Renal cortex interstitium (tissue), 11 donors: ENCODE measurements around the gene BCOR. TPM values are rescaled to one million over a fixed set of nuclear protein-coding genes. Genes with fewer than 3 reads are reported as not detected.

Source experiments
- DNase-seq, 11 donors: peaks; one replicate each; pipeline ENCODE4 v3.0.0-alpha.2; 2013; ENCODE audit warnings: low read depth in 9 of 11, low spot score in 4 of 11; ENCODE audit errors: extremely low read depth in 1 of 11
- polyA plus RNA-seq, 3 donors: library from polyadenylated mRNA; unstranded; fragments of 120-200 nt; gene quantifications; one replicate each; pipeline ENCODE4 v1.2.1, GENCODE V29; 2013; ENCODE audit not compliant: insufficient read length in 3 of 3

The BCOR gene
- polyA plus RNA-seq, 3 donors, result 53.0 to 58.9 (median 53.6) TPM

- DNase-seq, result no peak
Measured at GRCh38 chrX:40102393-40103381, 4.9 kb upstream of the BCOR start.

DNA sequence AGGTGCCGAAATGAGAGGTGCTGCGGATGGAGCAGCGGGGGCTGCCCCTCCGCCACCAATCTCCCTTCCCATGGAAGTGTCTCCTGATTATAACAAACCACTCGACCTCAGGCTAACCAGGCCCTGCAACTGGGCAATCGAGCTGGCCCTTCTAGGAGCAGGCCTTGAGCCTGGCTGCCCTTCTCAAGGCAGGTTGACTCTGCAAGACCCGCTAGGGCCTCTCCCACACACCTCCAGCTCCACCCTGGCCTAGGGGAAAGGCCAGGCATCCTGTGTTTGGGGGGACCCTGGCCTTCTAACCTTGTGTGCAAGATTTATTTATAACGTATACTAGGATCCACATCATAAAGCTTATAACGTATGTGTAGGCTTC, 3.7 kb upstream of the BCOR start:
- no peak for DNase-seq

DNA sequence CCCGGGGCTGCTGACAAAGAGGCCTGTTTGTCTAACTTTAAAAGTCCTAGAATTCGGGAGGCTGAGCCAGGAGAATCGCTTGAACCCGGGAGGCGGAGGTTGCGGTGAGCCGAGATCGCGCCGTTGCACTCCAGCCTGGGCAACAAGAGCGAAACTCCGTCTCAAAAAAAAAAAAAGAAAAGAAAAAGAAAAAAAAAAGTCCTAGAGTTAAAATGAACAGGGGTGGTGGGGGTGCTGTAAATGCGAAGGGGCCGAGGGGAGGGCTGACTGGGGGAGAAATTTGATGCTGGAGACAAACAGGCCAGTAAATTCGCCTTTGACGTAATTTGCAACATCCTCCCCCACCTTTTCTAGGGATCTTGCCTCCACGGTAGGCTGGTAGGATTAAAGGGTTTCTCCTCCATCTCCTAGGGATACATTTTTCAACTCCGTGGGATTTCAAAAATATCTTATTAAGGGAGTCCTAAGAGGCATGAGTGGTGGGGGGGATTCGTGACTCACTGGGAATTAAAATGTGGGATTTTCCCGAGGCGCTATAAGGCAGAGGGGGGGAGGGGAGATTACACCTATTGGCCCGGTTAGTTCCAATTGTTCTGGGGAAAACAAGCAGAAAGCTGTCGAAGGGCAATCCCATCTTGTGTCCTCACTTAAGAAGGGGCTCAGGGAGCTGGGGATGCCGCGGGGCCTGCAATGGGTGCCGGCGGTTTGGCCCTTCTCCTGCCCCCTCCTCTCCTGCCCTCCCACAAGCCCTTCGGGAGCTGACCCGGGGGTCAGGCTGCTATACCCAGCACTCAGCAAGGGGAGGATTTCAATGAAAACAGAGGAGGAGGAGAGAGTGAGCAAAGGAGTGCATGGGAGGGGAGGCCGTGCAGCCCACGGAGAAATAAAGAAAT, 3.0 kb upstream of the BCOR start:
- DNase-seq, result no peak

- DNase-seq, result no peak
Measured at GRCh38 chrX:40100141-40100536, 2.4 kb upstream of the BCOR start.

GRCh38 chrX:40099055-40099958, 1.5 kb upstream of the BCOR start:
- no peak for DNase-seq

DNA sequence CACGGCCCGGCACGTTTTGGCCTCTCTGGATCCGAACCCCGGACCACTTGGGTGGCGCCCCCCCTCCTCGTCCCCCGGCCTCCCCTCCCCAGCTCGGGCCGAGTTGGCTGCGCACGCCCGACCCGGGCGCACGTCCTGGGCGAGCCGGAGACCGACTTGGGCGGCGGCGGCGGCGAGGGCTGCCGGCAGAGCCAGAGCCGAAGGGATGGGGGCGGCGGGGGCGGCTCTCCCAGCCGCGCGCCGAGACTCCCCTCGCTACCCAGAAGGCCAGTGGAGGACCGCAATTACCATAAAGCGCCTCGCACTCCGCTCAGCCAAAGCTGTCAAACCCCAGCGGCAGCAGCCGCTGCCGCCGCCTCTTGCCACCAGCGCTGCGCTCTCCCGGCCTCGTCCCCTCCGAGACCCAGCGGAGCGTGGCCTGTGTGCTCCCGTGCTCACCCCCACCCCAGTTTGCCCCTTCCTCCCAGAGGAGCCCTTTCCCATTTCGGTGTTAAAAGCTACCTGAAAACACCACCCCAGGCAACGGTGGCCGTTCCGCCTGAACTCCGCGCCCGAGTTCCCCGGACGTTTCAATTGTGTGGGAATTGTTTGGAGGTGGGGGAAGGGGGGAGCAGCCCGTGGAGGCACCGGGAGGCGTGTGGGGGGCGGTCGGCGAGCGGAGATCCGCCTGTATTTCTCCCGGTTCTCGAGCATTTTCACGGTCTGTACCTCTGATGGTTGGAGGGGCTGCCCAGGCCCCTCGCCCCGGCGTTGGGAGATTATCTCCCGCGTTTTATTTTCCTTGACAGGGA, 701 bp upstream of the BCOR start:
- DNase-seq, result no peak

DNA sequence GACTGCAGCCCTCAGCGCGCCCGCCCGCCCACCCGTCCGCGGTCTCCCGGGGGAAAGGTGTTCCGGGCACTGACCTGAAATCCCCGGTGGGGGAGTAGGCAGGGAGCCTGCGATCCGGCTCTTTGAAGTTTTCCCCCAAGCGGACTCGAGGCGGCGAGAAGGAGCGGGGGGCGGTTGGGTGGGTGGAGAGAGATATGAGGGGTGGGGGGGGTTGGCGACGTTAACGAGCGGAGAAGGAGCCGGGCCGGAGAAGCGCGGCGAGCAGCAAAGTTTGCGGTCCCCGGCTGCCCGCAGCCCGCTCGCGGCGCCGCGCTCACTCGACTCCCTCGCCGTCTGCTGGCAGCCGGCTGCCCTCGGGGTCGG, 636 bp downstream of the BCOR start:
- DNase-seq, result no peak

DNA sequence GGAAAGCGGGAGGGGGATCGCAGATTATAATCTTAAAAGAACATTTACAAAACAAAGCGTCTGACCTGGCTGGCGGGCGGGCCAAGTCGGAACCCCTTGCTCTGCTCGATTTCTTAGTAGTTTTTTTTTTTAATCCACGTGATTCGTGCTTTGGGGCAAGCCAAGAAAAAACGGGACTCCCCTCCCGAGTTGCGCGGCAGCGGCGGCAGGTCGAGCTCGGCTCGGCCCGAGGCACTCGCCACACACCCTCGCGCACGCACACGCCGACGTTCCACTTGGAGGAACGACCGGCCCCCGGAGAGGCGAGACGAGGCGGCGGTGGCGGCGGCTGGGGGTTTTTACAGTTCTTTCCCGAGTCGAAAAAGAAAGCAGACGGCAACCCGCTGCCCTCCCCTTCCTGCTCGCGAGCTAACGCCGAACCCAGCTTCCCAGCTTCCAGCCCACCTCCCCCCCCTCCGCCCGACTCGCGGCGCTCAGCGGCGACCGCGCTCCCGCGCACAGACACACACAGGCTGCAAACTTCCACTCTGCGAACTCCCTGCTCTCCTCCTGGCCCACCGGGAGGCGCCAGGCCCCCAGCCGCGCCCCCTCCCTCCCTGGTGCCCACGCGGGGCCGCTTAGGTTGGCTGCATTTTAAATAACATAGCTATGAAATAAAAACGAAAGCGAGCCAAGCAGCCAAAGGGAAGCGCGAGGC, 1.2 kb downstream of the BCOR start:
- no peak for DNase-seq

GRCh38 chrX:40095583-40096394, 2.0 kb downstream of the BCOR start:
- no peak for DNase-seq

DNA sequence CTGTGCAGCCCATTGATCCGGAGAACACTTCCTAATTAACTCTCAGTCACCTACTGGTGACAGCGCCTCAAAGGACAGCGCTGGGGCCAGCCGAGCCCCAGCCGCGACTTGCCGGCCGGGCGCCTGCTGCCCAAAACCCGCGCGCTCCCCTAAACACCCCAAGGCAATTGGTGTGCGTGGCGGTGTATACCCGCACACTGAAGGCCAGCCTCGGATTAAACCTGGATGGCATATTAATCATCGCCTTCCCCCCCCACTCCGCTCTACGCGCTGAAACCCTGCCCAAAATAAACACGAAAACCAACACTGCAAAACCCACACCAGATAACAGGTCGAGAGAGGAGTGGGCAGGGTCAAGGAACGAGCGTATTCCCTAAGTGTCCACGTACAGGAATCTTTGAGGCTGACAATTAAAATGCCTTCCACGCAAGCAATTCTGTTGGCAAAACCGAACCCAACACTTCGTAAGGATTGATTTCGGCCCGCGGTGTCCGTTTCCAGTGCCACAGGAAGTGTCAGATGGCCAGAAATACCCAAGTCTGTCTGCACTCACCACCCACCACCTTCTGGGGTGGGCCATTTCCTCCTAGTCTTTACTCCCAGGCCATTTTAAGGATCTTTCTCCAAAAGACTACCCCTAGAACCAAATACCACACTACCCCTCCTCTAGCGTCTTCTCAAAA, 2.7 kb downstream of the BCOR start:
- DNase-seq, result no peak

DNA sequence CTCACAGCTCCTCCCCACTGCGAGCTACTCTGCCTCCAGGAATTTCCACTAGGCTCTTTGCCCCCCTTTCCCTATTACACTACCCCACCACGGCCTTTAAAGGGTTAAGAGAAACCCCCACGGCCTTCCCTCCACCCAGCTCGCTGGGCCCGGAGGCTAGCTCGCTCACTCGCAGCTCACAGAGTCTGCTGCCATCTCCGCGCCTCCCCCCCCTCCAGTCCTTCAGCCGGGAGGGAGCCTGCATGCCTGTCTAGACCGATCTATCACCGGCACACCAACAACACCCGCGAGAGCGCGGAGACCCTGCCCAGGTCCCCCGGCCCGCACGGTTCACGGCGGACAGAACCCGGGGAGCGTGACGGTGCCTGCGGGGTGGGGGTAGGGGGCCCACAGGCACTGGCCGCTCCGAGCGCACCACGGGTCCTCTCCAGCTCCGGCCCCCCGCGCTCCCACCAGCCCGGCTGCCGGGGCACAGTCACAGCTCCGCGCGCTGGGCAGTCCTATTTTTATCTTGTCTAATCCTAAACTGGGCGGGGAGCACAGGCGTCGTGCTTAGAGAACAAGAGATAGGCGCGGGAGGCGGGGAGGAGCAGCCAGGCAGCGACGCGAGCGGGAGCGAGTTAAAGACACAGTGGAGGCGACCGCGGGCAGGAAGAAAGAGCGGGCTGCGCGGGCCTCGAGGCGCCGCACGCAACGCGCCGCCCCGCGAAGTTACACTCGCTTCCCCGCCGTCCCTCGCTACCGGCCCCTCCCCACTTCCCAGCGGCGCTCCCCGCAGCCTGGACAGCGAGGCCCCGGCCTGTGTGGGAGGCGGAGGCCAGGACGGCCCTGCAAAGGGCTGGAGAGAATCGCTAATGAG, 3.5 kb downstream of the BCOR start:
- no peak for DNase-seq

- no peak for DNase-seq
Measured at GRCh38 chrX:40093586-40093985, 4.2 kb downstream of the BCOR start.

- no peak for DNase-seq
Measured at GRCh38 chrX:40092808-40093435, 4.8 kb downstream of the BCOR start.

- DNase-seq, result no peak
Measured at GRCh38 chrX:40091691-40092421, 5.9 kb downstream of the BCOR start.
